Right lobe of liver (tissue), 4 donors: Measurements from ENCODE around the gene EPN3.

Experiments used
- CTCF ChIP-seq, 4 donors: fragments of 200-600 bp in 3 of 4; fragments of 450-650 bp in 1 of 4; IDR thresholded peaks; one replicate each; pipeline versions ENCODE4 v1.5.1 to v1.8.0; 2016 to 2022; ENCODE audit warnings: antibody characterized with exemption in 4 of 4, mild to moderate bottlenecking in 2 of 4
- POLR2A ChIP-seq: fragments of 450-650 bp; IDR thresholded peaks from one replicate; pipeline ENCODE4 v1.6.1; 2017; ENCODE audit warnings: antibody characterized with exemption, mild to moderate bottlenecking
- donor health status: DM: no; HTN: no; CAD: no.
- donor health status: DM: no; HTN: no; CAD: no.
- donor health status: DM: no; HTN: yes; CAD: no.

GRCh38 chr17:50590946-50591737 lies 58.6 kb downstream of the EPN3 start:
- TF ChIP-seq CTCF (IDR thresholded peaks at IDR 0.05), result no peak
- TF ChIP-seq POLR2A, result no peak
